ENCODE results near the gene HPCAL4.

The HPCAL4 gene

GRCh38 chr1:39691383-39692151 is at the start of gene HPCAL4:
Gene HPCAL4, minus strand, starts transcription at chr1:39691433. Its CDS starts 6,830 bp downstream, at chr1:39684603.
- peak; percentile 76 for DNase-seq (ENCODE audit: low read depth, low spot score)

- peak; percentile 97 for DNase-seq (ENCODE audit: low read depth, low spot score)
These were observed 47.6 kb upstream of the HPCAL4 start, which contains the start of gene PPIE for GRCh38 chr1:39738622-39739366. Gene PPIE, plus strand, starts transcription at chr1:39738882. Its CDS starts 19 bp downstream, at chr1:39738901.

GRCh38 chr1:39737546-39738169 is 46.4 kb upstream of the HPCAL4 start:
- DNase-seq (ENCODE audit: low read depth, low spot score) = no peak

GRCh38 chr1:39735731-39736130 is 44.5 kb upstream of the HPCAL4 start:
- no peak for DNase-seq (ENCODE audit: low read depth, low spot score)

GRCh38 chr1:39733161-39733560 is 41.9 kb upstream of the HPCAL4 start:
- DNase-seq (ENCODE audit: low read depth, low spot score) = no peak

GRCh38 chr1:39732730-39733129 is 41.5 kb upstream of the HPCAL4 start:
- DNase-seq (ENCODE audit: low read depth, low spot score) = no peak

GRCh38 chr1:39729842-39730241 is 38.6 kb upstream of the HPCAL4 start:
- DNase-seq (ENCODE audit: low read depth, low spot score) = no peak

- DNase-seq (ENCODE audit: low read depth, low spot score) = no peak
These were observed 37.8 kb upstream of the HPCAL4 start for GRCh38 chr1:39729030-39729429.

- no peak for DNase-seq (ENCODE audit: low read depth, low spot score)
These were observed 36.7 kb upstream of the HPCAL4 start for GRCh38 chr1:39727932-39728317.

- DNase-seq (ENCODE audit: low read depth, low spot score) = no peak
These were observed 36.1 kb upstream of the HPCAL4 start for GRCh38 chr1:39727221-39727931.

GRCh38 chr1:39726600-39726999 is 35.4 kb upstream of the HPCAL4 start:
- DNase-seq (ENCODE audit: low read depth, low spot score) = no peak

- DNase-seq (ENCODE audit: low read depth, low spot score) = no peak
These were observed 31.3 kb upstream of the HPCAL4 start for GRCh38 chr1:39722495-39722894.

GRCh38 chr1:39721664-39722063 is 30.4 kb upstream of the HPCAL4 start:
- no peak for DNase-seq (ENCODE audit: low read depth, low spot score)

GRCh38 chr1:39720094-39720999 is 29.1 kb upstream of the HPCAL4 start:
- no peak for DNase-seq (ENCODE audit: low read depth, low spot score)

GRCh38 chr1:39717809-39718208 is 26.6 kb upstream of the HPCAL4 start:
- no peak for DNase-seq (ENCODE audit: low read depth, low spot score)

GRCh38 chr1:39713557-39713956 is 22.3 kb upstream of the HPCAL4 start:
- no peak for DNase-seq (ENCODE audit: low read depth, low spot score)

- DNase-seq (ENCODE audit: low read depth, low spot score) = no peak
These were observed 20.7 kb upstream of the HPCAL4 start for GRCh38 chr1:39711966-39712340.

GRCh38 chr1:39711104-39711965 is 20.1 kb upstream of the HPCAL4 start:
- DNase-seq (ENCODE audit: low read depth, low spot score) = no peak

GRCh38 chr1:39707506-39707905 is 16.3 kb upstream of the HPCAL4 start:
- DNase-seq (ENCODE audit: low read depth, low spot score) = no peak

- DNase-seq (ENCODE audit: low read depth, low spot score) = no peak
These were observed 13.5 kb upstream of the HPCAL4 start for GRCh38 chr1:39704757-39705156.
